Measurements from ENCODE around the gene PLK2.

Gene PLK2

DNA sequence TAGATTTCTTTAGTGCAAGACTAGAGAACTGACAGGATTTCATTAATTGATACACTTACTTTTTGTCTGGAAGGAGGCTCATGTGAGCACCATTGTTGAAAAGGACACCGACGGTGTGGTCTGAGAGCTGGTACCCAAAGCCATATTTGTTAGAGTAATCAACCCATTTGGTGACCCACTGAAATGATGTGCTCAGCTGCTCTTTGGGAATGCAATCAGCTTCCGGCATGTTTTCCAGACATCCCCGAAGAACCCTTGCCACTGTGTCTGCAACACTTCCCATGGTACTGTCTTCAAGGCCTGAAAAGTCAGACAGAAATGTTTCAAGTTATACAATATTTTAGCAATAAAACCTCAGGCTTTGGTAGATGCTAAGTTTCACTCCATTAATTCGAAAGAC lies 4.4 kb downstream of the PLK2 start:
- DNase-seq (ENCODE audit: low spot score) (no peak), ATAC-seq (ENCODE audit: low read depth) (no peak)
- Histone ChIP-seq H3K27me3 (ENCODE audit: insufficient read depth, poor library complexity, severe bottlenecking) (no peaks in the 10 kb centered on the region), H3K36me3 (ENCODE audit: low read depth) (peaks cover 72% of the 10 kb centered on the region), H3K4me3 (ENCODE audit: severe bottlenecking) (no peak overlapping the region), H3K9me3 (ENCODE audit: severe bottlenecking) (no peaks in the 10 kb centered on the region), H3K27ac (ENCODE audit: poor library complexity, severe bottlenecking) (peak overlapping the region; percentile 82), H3K4me1 (ENCODE audit: insufficient read depth, poor library complexity, severe bottlenecking) (peaks cover 37% of the 10 kb centered on the region)
- TF ChIP-seq, protein P1, sequence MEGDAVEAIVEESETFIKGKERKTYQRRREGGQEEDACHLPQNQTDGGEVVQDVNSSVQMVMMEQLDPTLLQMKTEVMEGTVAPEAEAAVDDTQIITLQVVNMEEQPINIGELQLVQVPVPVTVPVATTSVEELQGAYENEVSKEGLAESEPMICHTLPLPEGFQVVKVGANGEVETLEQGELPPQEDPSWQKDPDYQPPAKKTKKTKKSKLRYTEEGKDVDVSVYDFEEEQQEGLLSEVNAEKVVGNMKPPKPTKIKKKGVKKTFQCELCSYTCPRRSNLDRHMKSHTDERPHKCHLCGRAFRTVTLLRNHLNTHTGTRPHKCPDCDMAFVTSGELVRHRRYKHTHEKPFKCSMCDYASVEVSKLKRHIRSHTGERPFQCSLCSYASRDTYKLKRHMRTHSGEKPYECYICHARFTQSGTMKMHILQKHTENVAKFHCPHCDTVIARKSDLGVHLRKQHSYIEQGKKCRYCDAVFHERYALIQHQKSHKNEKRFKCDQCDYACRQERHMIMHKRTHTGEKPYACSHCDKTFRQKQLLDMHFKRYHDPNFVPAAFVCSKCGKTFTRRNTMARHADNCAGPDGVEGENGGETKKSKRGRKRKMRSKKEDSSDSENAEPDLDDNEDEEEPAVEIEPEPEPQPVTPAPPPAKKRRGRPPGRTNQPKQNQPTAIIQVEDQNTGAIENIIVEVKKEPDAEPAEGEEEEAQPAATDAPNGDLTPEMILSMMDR (IDR thresholded peaks at IDR 0.05; ENCODE audit: poor library complexity, severe bottlenecking) = no peak

DNA sequence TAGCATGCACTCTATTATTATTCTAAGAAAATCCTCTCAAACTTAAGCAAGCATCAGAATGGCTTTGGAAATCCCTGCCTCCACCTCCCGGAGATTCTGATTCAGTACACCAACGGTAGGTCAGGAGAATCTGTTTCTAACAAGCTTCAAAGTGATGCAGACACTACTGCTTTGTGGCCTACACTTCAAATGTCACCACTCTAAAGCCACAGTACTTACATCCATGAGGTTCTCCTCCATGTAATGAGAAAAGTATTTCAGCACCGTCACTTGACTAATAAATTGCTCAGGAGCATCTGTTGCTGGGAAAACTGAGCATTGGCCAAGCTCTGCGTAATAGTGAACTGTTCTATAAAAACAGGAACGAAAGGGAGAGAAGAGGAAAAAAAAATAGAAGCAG lies 4.8 kb downstream of the PLK2 start:
- ATAC-seq (ENCODE audit: low read depth) (no peak), DNase-seq (ENCODE audit: low spot score) (no peak)
- Histone ChIP-seq H3K4me3 (ENCODE audit: severe bottlenecking) (no peak overlapping the region), H3K27me3 (ENCODE audit: insufficient read depth, poor library complexity, severe bottlenecking) (no peaks in the 10 kb centered on the region), H3K27ac (ENCODE audit: poor library complexity, severe bottlenecking) (peak overlapping the region; percentile 82), H3K4me1 (ENCODE audit: insufficient read depth, poor library complexity, severe bottlenecking) (peaks cover 37% of the 10 kb centered on the region), H3K36me3 (ENCODE audit: low read depth) (peaks cover 72% of the 10 kb centered on the region), H3K9me3 (ENCODE audit: severe bottlenecking) (no peaks in the 10 kb centered on the region)
- TF ChIP-seq, protein P1 (IDR thresholded peaks at IDR 0.05; ENCODE audit: poor library complexity, severe bottlenecking) = no peak

DNA sequence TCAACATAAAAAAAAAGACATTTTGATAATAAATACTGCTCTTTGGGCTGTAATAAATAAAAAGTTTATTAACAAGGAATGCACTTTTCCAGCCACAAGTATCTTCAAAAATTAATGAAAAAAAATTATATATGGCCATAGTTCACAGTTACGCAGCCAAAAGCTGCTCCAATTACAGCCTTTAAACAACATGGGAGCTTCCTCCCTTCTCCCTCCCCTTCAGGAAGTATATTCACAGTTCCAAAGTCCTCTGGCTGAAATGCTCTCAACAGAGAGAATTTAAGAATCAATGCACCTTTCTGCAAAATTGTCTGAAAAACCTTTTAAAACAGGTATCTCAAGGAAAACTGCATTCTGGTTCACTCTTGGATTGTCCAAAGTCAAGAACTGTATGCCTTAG lies 5.9 kb downstream of the PLK2 start:
- no peak for DNase-seq (ENCODE audit: low spot score)
- no peaks in the 10 kb centered on the region for H3K27me3 ChIP-seq (ENCODE audit: insufficient read depth, poor library complexity, severe bottlenecking)
- no peaks in the 10 kb centered on the region for H3K9me3 ChIP-seq (ENCODE audit: severe bottlenecking)
- H3K4me1 ChIP-seq (ENCODE audit: insufficient read depth, poor library complexity, severe bottlenecking) = peaks cover 37% of the 10 kb centered on the region
- TF ChIP-seq, protein P1 (IDR thresholded peaks at IDR 0.05; ENCODE audit: poor library complexity, severe bottlenecking) = no peak
- peak overlapping the region; percentile 35 for H3K27ac ChIP-seq (ENCODE audit: poor library complexity, severe bottlenecking)
- H3K36me3 ChIP-seq (ENCODE audit: low read depth) = peaks cover 66% of the 10 kb centered on the region
- H3K4me3 ChIP-seq (ENCODE audit: severe bottlenecking) = no peak overlapping the region
- no peak for ATAC-seq (ENCODE audit: low read depth)

DNA sequence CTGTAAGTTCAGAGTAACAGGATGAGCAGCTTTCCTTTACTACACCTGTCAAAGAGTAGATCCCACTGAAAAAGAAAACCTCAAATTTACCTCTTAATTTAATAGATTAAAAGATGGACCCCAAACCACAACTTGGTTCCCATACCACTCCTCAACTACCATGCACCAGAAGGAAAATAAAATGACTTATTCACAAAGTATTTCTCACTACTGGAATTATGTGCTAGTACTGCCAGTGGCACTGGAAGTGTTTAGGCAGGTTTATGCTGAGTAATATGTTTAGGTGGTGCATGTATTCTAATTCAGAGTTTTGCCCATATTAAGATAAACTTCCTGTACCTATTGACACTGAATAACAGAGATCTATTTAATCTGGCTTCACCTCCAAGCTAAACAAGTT lies 6.6 kb downstream of the PLK2 start:
- no peaks in the 10 kb centered on the region for H3K27me3 ChIP-seq (ENCODE audit: insufficient read depth, poor library complexity, severe bottlenecking)
- H3K36me3 ChIP-seq (ENCODE audit: low read depth) = peaks cover 58% of the 10 kb centered on the region
- no peaks in the 10 kb centered on the region for H3K9me3 ChIP-seq (ENCODE audit: severe bottlenecking)
- peaks cover 37% of the 10 kb centered on the region for H3K4me1 ChIP-seq (ENCODE audit: insufficient read depth, poor library complexity, severe bottlenecking)
- peak; percentile 42 for ATAC-seq (ENCODE audit: low read depth)
- H3K4me3 ChIP-seq (ENCODE audit: severe bottlenecking) = no peak overlapping the region
- H3K27ac ChIP-seq (ENCODE audit: poor library complexity, severe bottlenecking) = peak overlapping the region; percentile 35
- DNase-seq (ENCODE audit: low spot score) = no peak
- TF ChIP-seq, protein P1 (IDR thresholded peaks at IDR 0.05; ENCODE audit: poor library complexity, severe bottlenecking) = no peak

DNA sequence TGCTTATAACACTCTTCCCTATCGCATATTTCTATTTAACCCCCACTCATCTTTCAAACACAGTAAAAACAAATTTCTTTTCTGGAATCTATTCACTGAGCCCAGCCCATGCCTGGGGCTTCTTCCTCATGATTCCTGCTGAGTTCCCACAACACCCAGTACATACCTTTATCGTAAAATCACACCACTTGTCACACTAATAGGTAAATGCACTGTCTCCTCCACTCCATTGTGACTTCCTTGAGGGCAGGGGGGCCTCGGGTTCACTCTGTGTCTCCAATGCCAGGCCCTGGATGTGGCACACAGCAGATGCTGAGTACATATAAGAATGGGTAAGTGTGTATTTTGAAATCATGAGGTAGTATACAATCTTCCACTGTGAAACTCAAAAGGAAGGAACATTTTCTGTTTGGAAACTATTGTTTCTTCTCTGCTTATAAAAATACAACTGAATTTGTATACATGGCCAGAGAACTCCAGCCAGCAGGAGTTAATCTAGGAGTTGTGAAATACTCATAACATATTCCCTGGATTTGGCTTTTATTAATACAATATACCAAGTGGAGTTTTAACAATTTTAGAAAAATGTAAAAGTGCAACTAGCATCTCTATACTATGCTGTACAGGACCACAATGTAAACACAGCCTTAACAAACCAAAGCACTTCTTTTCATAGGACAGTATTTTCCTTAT lies 7.2 kb downstream of the PLK2 start:
- ATAC-seq (ENCODE audit: low read depth) (peak; percentile 37), DNase-seq (ENCODE audit: low spot score) (no peak)
- Histone ChIP-seq H3K4me3 (ENCODE audit: severe bottlenecking) (no peak overlapping the region), H3K36me3 (ENCODE audit: low read depth) (peaks cover 52% of the 10 kb centered on the region), H3K27me3 (ENCODE audit: insufficient read depth, poor library complexity, severe bottlenecking) (no peaks in the 10 kb centered on the region), H3K27ac (ENCODE audit: poor library complexity, severe bottlenecking) (peak overlapping the region; percentile 35), H3K9me3 (ENCODE audit: severe bottlenecking) (no peaks in the 10 kb centered on the region), H3K4me1 (ENCODE audit: insufficient read depth, poor library complexity, severe bottlenecking) (peaks cover 37% of the 10 kb centered on the region)
- TF ChIP-seq, protein P1 (IDR thresholded peaks at IDR 0.05; ENCODE audit: poor library complexity, severe bottlenecking) = no peak
